B cell (primary cell): ENCODE results near the gene BRF1. TPM values are rescaled to one million over a fixed set of nuclear protein-coding genes. Genes with fewer than 3 reads are reported as not detected.

Experiments used
- ATAC-seq: fragments of 200-7000 bp; cut with Tn5 transposase; one replicate; pipeline ENCODE4 v1.10.0; 2021; ENCODE audit warnings: low read depth, mild to moderate bottlenecking, moderate number of reproducible peaks, moderate library complexity
- CTCF ChIA-PET: fragments of 350-600 bp; sonication (Branson Sonifier 250); formaldehyde crosslinking; loops from one replicate; lab custom pipeline; 2021; ENCODE audit warnings: antibody characterized with exemption, inconsistent platforms; lab: Charles Lee
- POLR2A ChIA-PET: fragments of 350-600 bp; sonication (Branson Sonifier 250); formaldehyde crosslinking; loops from one replicate; lab custom pipeline; 2021; ENCODE audit warnings: antibody characterized with exemption; lab: Charles Lee
- DNase-seq: peaks from one replicate; pipeline ENCODE4 v3.0.0; 2013
- H2AFZ ChIP-seq: 2 replicates; pipeline ENCODE4 v1.6.1; 2012; ENCODE audit warnings: mild to moderate bottlenecking, low read depth, low read length; ENCODE audit not compliant: insufficient read depth, poor library complexity, severe bottlenecking
- H3K27ac ChIP-seq, 2 donors: 1 replicate in 1 of 2; 2 replicates in 1 of 2; pipeline ENCODE4 v1.5.1; 2012 to 2013; ENCODE audit warnings: low read length in 2 of 2, mild to moderate bottlenecking in 2 of 2, moderate library complexity in 1 of 2
- H3K27me3 ChIP-seq, 4 experiments: fragments of 200-600 bp in 1 of 4; sonication (generic) in 1 of 4; replicated peaks in 1 of 4; 1 replicate in 2 of 4; 2 replicates in 2 of 4; pipeline versions ENCODE4 v1.6.1 to v1.7.0; 2013 to 2016; ENCODE audit warnings: low read length in 3 of 4, mild to moderate bottlenecking in 2 of 4, mixed read lengths in 1 of 4, moderate library complexity in 1 of 4; ENCODE audit not compliant: insufficient read depth in 4 of 4, control insufficient read depth in 3 of 4; ENCODE audit errors: control extremely low read depth in 1 of 4
- H3K36me3 ChIP-seq, 2 experiments: replicated peaks in 1 of 2; 1 replicate in 1 of 2; 2 replicates in 1 of 2; pipeline versions ENCODE4 v1.6.1 to v1.7.1; 2013; ENCODE audit warnings: low read length in 1 of 2; ENCODE audit not compliant: insufficient read depth in 2 of 2, control insufficient read depth in 1 of 2; ENCODE audit errors: control extremely low read depth in 1 of 2, extremely low read depth in 1 of 2
- H3K4me1 ChIP-seq, 2 donors: fragments of 200-600 bp in 1 of 2; sonication (generic) in 1 of 2; 1 replicate in 1 of 2; 2 replicates in 1 of 2; pipeline versions ENCODE4 v1.5.1 to v1.6.1; 2013 to 2017; ENCODE audit warnings: low read length in 2 of 2; ENCODE audit not compliant: control insufficient read depth in 2 of 2, insufficient read depth in 2 of 2
- H3K4me2 ChIP-seq: replicated peaks from 2 replicates; pipeline ENCODE3; 2012; ENCODE audit warnings: mild to moderate bottlenecking, low read depth, low read length; ENCODE audit not compliant: poor library complexity, severe bottlenecking
- H3K4me3 ChIP-seq, 5 experiments: fragments of 200-600 bp in 1 of 5; sonication (generic) in 1 of 5; 1 replicate in 3 of 5; 2 replicates in 2 of 5; pipeline versions ENCODE4 v1.5.1 to v1.7.0; 2011 to 2016; ENCODE audit warnings: low read length in 4 of 5, mild to moderate bottlenecking in 4 of 5, low read depth in 2 of 5, control low read depth in 1 of 5, moderate library complexity in 1 of 5; ENCODE audit not compliant: insufficient read depth in 1 of 5; ENCODE audit errors: control extremely low read depth in 1 of 5, extremely low read depth in 1 of 5
- H3K79me2 ChIP-seq: fragments of 200-600 bp; sonication (generic); one replicate; pipeline ENCODE4 v1.6.0; 2016; ENCODE audit warnings: low read length; ENCODE audit not compliant: control insufficient read depth, insufficient read depth
- H3K9ac ChIP-seq: fragments of 200-600 bp; sonication (generic); 2 replicates; pipeline ENCODE4 v1.6.1; 2017; ENCODE audit warnings: mild to moderate bottlenecking, low read length, moderate library complexity
- H3K9me3 ChIP-seq, 3 donors: one replicate each; pipeline versions ENCODE4 v1.6.1 to v1.7.1; 2013; ENCODE audit warnings: low read length in 2 of 3; ENCODE audit not compliant: control insufficient read depth in 2 of 3, insufficient read depth in 1 of 3; ENCODE audit errors: control extremely low read depth in 1 of 3
- H4K20me1 ChIP-seq: 2 replicates; pipeline ENCODE4 v1.6.0; 2012; ENCODE audit warnings: mild to moderate bottlenecking, low read length; ENCODE audit not compliant: insufficient read depth, control insufficient read depth, poor library complexity, severe bottlenecking
- H3K27ac Mint-ChIP-seq: one replicate; pipeline ENCODE4 v1.8.0; 2021; ENCODE audit warnings: mixed read lengths
- H3K27me3 Mint-ChIP-seq: one replicate; pipeline ENCODE4 v1.8.0; 2021; ENCODE audit warnings: mixed read lengths
- H3K4me1 Mint-ChIP-seq: one replicate; pipeline ENCODE4 v1.8.0; 2021; ENCODE audit warnings: mixed read lengths
- H3K4me3 Mint-ChIP-seq: one replicate; pipeline ENCODE4 v1.8.0; 2021; ENCODE audit warnings: mixed read lengths
- H3K9me3 Mint-ChIP-seq: one replicate; pipeline ENCODE4 v1.8.0; 2022; ENCODE audit warnings: mixed read lengths; ENCODE audit not compliant: insufficient read depth
- EZH2 ChIP-seq: IDR thresholded peaks from 2 replicates; pipeline ENCODE4 v1.6.1; 2012; ENCODE audit warnings: borderline replicate concordance, low read depth, mild to moderate bottlenecking, moderate library complexity, low read length; ENCODE audit not compliant: insufficient read depth, poor library complexity, severe bottlenecking
- WGBS: methylation state at CpG from one replicate; pipeline ENCODE4 v1.1.5; 2013; ENCODE audit warnings: missing lambda C conversion rate; ENCODE audit not compliant: insufficient coverage; 5-methylcytosine and 5-hydroxymethylcytosine counted together
- intact Hi-C: fragments of 100-400 bp; cut with micrococcal nuclease; formaldehyde crosslinking; loops from one replicate; pipeline ENCODE4 v1.10.0; 2022
- polyA plus RNA-seq: library from polyadenylated mRNA; depleted of rRNA; stranded (reverse); fragments of >200 nt; gene quantifications from 2 replicates; pipeline ENCODE4 v1.2.3, GENCODE V29; 2012
- total RNA-seq, 2 donors: library from RNA; stranded (reverse); fragments of 120-200 nt in 1 of 2; gene quantifications; 1 replicate in 1 of 2; 2 replicates in 1 of 2; pipeline versions ENCODE4 v1.2.3 to v1.2.4, GENCODE V29; 2013 to 2022
- TF ChIP-seq, protein P1 (sequence below): fragments of 200-600 bp; IDR thresholded peaks from one replicate; pipeline ENCODE4 v1.8.0; 2022; ENCODE audit warnings: antibody characterized with exemption, mild to moderate bottlenecking

Gene BRF1
- total and polyA plus RNA-seq, 2 donors (not counting 1 experiment from before 2014, with no cell fraction given) = 24.5 to 55.8 TPM

DNA sequence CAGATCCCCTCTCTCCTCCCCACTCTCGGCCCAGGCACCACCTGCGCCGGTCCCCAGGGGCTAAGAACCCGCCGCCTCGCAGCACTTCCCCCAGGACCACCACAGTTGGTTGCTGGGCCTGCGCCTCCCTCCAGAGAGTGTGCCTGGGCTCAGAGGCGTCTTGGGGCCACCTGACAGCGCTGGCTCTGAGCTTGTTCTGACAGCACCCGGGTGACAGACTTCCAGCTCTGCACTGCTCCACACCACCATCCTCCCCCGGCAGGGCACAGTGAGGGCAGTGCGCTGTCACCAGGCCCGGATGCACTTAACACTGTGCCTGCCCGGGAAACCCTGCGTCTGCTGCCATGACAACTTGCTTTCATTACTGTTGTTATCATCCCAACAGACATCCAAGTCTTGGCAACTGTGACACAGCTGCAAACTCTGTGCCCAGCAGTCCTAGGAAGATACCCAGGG, 6.6 kb downstream of the BRF1 start:
- WGBS = 12% methylated on average over 15 of the region's 15 CpGs
- Mint-ChIP-seq H3K9me3 (no peaks in the 10 kb centered on the region), H3K27ac (peak overlapping the region; percentile 85), H3K4me1 (peaks cover 53% of the 10 kb centered on the region), H3K4me3 (peak overlapping the region; percentile 77), H3K27me3 (no peaks in the 10 kb centered on the region)
- no peak for TF ChIP-seq EZH2
- TF ChIP-seq, protein P1, sequence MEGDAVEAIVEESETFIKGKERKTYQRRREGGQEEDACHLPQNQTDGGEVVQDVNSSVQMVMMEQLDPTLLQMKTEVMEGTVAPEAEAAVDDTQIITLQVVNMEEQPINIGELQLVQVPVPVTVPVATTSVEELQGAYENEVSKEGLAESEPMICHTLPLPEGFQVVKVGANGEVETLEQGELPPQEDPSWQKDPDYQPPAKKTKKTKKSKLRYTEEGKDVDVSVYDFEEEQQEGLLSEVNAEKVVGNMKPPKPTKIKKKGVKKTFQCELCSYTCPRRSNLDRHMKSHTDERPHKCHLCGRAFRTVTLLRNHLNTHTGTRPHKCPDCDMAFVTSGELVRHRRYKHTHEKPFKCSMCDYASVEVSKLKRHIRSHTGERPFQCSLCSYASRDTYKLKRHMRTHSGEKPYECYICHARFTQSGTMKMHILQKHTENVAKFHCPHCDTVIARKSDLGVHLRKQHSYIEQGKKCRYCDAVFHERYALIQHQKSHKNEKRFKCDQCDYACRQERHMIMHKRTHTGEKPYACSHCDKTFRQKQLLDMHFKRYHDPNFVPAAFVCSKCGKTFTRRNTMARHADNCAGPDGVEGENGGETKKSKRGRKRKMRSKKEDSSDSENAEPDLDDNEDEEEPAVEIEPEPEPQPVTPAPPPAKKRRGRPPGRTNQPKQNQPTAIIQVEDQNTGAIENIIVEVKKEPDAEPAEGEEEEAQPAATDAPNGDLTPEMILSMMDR = no peak
- Histone ChIP-seq H3K9me3 (no peaks in the 10 kb centered on the region), H3K27ac (peak overlapping the region; percentile 44 to 63), H3K27me3 (no peaks in the 10 kb centered on the region), H3K36me3 (no peaks in the 10 kb centered on the region), H4K20me1 (peaks cover 55% of the 10 kb centered on the region), H3K4me1 (peaks cover 41 to 56% of the 10 kb centered on the region in 2 donors), H2AFZ (peak overlapping the region; percentile 7), H3K4me2 (peak overlapping the region; percentile 77), H3K4me3 (no peak overlapping the region), H3K79me2 (peaks cover 94% of the 10 kb centered on the region), H3K9ac (peak overlapping the region; percentile 22)
- peak; percentile 66 for ATAC-seq
- ChIA-PET CTCF (interaction anchor here (1.2 kb wide), 1 partner anchor 20 kb away, joined by 3 read pairs; the partner anchor contains the start of gene PACS2), POLR2A (no interaction called here)
- peak; percentile 64 for DNase-seq
- intact Hi-C loops = no loop called here
